Urinary bladder (tissue), 4 donors: ENCODE results near the gene SH3D19. TPM values are rescaled to one million over a fixed set of nuclear protein-coding genes. Genes with fewer than 3 reads are reported as not detected.
"Not testable (repeated sequence)": the region's sequence is repeated elsewhere in the genome, so short reads cannot be mapped to it uniquely, and the experiment has no call there.

Experiments
- DNase-seq: peaks from one replicate; pipeline ENCODE4 v3.0.0-alpha.2; 2015; ENCODE audit errors: extremely low spot score
- H3K27ac ChIP-seq: one replicate; pipeline ENCODE4 v1.5.1; 2013; ENCODE audit warnings: low read depth, mild to moderate bottlenecking, moderate library complexity
- H3K36me3 ChIP-seq: one replicate; pipeline ENCODE4 v1.6.1; 2013; ENCODE audit warnings: mild to moderate bottlenecking, moderate library complexity; ENCODE audit not compliant: insufficient read depth
- H3K4me1 ChIP-seq: one replicate; pipeline ENCODE4 v1.6.1; 2013; ENCODE audit warnings: mild to moderate bottlenecking, moderate library complexity; ENCODE audit not compliant: insufficient read depth
- H3K4me3 ChIP-seq: one replicate; pipeline ENCODE4 v1.5.1; 2013; ENCODE audit warnings: low read depth, low read length
- WGBS: extraction: QIAGEN DNeasy Blood & Tissue Kit; methylation state at CpG from one replicate; pipeline ENCODE4 v1.1.7; 2013; 5-methylcytosine and 5-hydroxymethylcytosine counted together
- polyA plus RNA-seq: library from polyadenylated mRNA; stranded (reverse); fragments of 200-250 nt; gene quantifications from one replicate; pipeline ENCODE4 v1.2.3, GENCODE V29; 2013
- total RNA-seq: library from RNA; depleted of rRNA; stranded (reverse); fragments of >200 nt; gene quantifications from one replicate; pipeline ENCODE4 v1.2.3, GENCODE V29; 2014
- donor health status: healthy with polysubstance abuse.
- donor health status: healthy.

Gene SH3D19
- total and polyA plus RNA-seq, 2 donors = 57.1 to 76.5 TPM

DNA sequence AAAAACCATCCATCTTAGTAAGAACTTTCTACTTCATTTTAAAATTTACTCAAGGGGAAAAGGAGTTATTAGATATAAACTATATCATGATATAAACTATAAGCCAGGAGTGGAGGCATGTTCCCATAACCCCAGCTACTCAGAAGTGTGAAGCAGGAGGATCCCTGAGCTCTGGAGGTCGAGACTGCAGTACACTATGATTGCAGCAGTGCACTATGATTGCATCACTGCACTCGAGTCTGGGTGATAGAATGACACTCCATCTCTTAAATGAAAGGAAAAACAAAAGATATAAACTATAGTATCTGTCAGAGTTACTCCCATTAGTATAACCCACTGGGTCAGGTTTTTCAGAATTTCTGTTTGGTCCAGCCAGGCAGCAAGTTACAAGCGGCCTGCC, 178.4 kb downstream of the SH3D19 start:
- 87% methylated on average over 3 of the region's 3 CpGs for WGBS
- H3K4me1 ChIP-seq = no peaks in the 10 kb centered on the region

DNA sequence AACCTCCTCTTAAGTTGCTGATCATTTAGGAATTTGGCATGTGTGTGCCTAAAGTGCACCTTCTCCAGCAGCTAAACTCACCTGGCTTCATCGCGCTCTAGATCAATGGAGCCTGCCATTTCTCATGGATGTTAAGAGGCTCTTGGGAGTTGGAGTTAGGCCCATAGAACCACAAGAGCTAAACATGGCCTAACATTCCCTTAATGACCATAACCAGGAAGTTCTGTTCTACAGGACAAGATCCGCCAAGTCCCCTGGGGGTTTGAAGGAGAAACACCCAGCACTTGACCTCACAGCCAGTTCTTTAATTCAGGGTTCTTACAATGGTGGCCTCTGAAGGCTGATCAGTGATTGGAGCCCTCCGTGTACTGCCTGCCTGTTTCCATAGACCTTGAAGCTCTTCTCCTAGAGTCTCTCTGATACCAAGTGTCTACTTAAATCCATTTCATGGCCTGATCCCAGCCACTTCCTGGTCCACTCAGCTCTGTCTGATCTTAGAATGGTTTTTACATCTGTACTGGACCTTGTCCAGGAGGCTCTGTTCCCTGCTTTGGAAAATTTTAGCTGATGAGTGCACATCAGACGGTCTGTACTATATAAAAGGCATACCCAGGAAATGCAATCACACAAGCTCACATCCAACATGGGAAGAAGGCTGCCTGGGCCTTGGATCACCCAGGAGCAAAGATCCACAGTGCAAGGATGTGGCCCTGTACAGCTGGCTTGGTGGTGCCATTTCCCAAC, 180.9 kb downstream of the SH3D19 start:
- Histone ChIP-seq H3K36me3 (peaks cover 2% of the 10 kb centered on the region), H3K4me1 (no peaks in the 10 kb centered on the region), H3K27ac (no peak overlapping the region), H3K4me3 (no peak overlapping the region)
- no peak for DNase-seq
- 87% methylated on average over 5 of the region's 5 CpGs for WGBS

More for the DNA sequence above, 178.4 kb downstream of the SH3D19 start:
- H3K27ac ChIP-seq = no peak overlapping the region
- DNase-seq = no peak
- H3K4me3 ChIP-seq = no peak overlapping the region
- H3K36me3 ChIP-seq = peaks cover 2% of the 10 kb centered on the region

GRCh38 chr4:151143811-151144210, 181.6 kb downstream of the SH3D19 start:
- 94% methylated on average over 3 of the region's 3 CpGs for WGBS
- Histone ChIP-seq H3K4me1 (no peaks in the 10 kb centered on the region), H3K4me3 (no peak overlapping the region), H3K36me3 (peaks cover 2% of the 10 kb centered on the region), H3K27ac (no peak overlapping the region)
- no peak for DNase-seq

DNA sequence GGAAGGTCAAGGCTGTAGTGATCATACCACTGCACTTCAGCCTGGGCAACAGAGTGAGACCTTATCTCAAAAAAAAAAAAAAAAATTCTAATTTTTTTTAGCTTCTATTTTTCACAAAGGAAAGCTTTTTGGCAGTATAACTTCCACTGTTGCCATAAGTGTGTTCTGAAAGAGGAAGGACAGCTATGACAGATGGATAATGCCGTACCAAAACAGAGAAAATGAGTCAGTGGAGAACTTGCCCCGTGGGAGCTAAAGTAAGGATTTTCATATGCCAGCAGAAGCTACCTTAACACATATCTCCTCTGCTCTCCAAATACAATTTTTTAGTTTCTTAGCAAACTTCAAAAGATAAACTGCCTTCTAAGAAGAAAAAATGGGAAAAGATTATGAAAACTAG, 182.2 kb downstream of the SH3D19 start:
- Histone ChIP-seq H3K4me3 (no peak overlapping the region), H3K4me1 (no peaks in the 10 kb centered on the region), H3K36me3 (peaks cover 2% of the 10 kb centered on the region), H3K27ac (no peak overlapping the region)
- 86% methylated on average over 2 of the region's 2 CpGs for WGBS
- no peak for DNase-seq

DNA sequence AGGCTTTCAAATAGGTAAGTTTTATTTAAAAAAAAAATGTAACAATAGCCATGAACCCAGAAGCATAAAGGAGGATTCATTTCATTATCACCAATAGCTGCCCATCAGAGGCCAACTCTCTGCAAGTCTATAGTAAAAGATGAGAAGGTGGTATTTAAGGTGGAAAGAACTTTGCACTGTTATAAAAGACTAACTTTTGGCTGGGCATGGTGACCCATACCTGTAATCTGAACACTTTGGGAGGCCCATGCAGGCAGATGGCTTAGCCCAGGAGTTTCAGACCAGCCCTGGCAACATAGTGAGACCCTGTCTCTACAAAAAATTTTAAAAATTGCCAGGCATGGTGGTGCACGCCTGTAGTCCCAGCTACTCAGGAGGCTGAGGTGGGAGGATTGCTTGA, 182.6 kb downstream of the SH3D19 start:
- no peaks in the 10 kb centered on the region for H3K4me1 ChIP-seq
- 98% methylated on average over 1 of the region's 1 CpG for WGBS
- H3K4me3 ChIP-seq = no peak overlapping the region
- H3K27ac ChIP-seq = no peak overlapping the region
- no peak for DNase-seq
- peaks cover under 1% of the 10 kb centered on the region for H3K36me3 ChIP-seq

DNA sequence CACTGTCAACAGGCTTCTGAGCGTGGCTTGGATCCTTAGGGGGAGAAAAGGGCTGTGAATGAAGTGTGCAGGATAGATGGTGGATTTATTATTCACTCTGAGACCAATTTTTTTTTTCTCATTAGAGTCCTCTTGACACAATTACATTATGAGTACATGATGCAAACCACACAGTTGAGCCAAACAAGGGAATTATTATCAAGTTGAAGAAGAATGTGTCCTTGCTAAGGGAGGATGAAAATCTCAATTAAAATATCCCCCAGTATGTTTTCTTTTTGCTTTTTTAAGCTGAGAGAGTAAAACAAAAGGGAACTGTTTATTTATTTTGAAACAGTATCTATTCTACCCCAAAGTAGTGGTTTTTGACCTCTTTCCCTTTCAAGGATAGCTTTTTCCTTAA, 185.6 kb downstream of the SH3D19 start:
- DNase-seq = no peak
- H3K36me3 ChIP-seq = no peaks in the 10 kb centered on the region
- WGBS = 98% methylated on average over 1 of the region's 1 CpG
- no peak overlapping the region for H3K4me3 ChIP-seq
- no peak overlapping the region for H3K27ac ChIP-seq
- H3K4me1 ChIP-seq = no peaks in the 10 kb centered on the region

- not testable (repeated sequence) for DNase-seq, H3K4me3 ChIP-seq, H3K27ac ChIP-seq, H3K4me1 ChIP-seq, H3K36me3 ChIP-seq
- whole genome bisulfite sequencing = 93% methylated on average over 3 of the region's 3 CpGs
These were observed 189.4 kb downstream of the SH3D19 start for GRCh38 chr4:151136048-151136447.

DNA sequence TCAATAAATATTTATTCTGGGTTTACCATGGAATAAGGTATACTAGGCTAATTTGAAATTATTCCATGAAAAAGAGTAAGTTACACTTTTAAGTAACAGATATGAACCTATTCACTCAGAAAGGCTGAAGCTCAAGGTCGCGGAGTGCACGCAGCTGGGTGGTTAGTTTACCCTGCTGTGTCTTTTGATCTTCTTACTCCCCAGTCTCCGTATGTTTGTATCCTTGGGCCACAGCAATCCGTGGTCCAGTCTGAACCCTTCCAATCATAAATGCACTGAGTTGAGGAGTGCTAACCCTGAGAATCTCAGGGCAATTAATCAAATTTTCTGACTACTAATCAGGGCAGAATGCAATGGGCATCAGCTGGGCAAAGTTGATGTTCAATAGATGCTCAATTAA, 192.1 kb downstream of the SH3D19 start:
- Histone ChIP-seq H3K4me1 (no peaks in the 10 kb centered on the region), H3K36me3 (peaks cover 4% of the 10 kb centered on the region), H3K4me3 (no peak overlapping the region), H3K27ac (no peak overlapping the region)
- DNase-seq = no peak
- 86% methylated on average over 5 of the region's 5 CpGs for WGBS

- 73% methylated on average over 1 of the region's 1 CpG for WGBS
- DNase-seq = no peak
- Histone ChIP-seq H3K4me3 (no peak overlapping the region), H3K27ac (no peak overlapping the region), H3K4me1 (no peaks in the 10 kb centered on the region), H3K36me3 (peaks cover 8% of the 10 kb centered on the region)
These were observed 195.6 kb downstream of the SH3D19 start for GRCh38 chr4:151129796-151130195.

- Histone ChIP-seq H3K4me3 (no peak overlapping the region), H3K4me1 (no peaks in the 10 kb centered on the region), H3K36me3 (no peaks in the 10 kb centered on the region), H3K27ac (no peak overlapping the region)
- WGBS = 38% methylated on average over 14 of the region's 14 CpGs
- peak; percentile 32 for DNase-seq
These were observed 207.9 kb downstream of the SH3D19 start for GRCh38 chr4:151117371-151117962.

DNA sequence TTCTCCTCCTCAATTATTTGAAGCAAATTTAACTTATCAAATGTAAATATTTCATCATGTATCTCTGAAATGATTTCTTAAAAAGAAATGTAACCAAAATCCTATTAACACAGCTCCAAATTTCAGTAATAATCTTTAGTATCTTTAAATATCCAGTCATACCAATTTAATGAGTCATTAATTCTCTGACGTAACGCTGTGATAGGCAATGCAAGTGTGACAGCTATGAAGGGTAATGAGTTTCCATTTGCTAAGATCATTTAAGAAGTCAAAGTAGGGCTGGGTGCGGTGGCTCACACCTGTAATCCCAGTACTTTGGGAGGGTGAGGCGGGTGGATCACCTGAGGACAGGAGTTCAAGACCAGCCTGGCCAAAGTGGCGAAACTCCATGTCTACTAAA, 210.4 kb downstream of the SH3D19 start:
- DNase-seq = no peak
- 86% methylated on average over 5 of the region's 5 CpGs for WGBS
- H3K4me3 ChIP-seq = no peak overlapping the region
- H3K4me1 ChIP-seq = no peaks in the 10 kb centered on the region
- H3K27ac ChIP-seq = no peak overlapping the region
- H3K36me3 ChIP-seq = no peaks in the 10 kb centered on the region

DNA sequence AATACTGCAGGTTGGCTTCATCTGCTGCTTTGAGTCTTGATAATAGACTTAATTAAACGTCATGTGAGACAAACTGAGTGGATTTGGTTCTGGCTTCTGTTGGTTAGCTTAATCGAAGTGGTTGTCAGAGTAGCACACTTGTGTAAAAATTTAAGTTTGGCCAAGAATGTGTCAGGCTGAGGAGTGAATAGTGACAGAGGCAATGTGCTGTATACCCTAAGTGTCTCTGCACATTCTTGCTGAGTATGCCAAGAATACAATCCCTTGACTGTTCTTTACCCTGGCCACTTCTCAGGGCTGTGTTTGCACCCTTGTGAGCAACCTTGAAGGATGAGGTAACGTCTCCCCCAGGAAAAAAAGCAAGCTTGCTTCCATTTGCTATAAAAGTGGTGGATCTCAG, 211.1 kb downstream of the SH3D19 start:
- no peak overlapping the region for H3K4me3 ChIP-seq
- DNase-seq = no peak
- H3K4me1 ChIP-seq = no peaks in the 10 kb centered on the region
- H3K27ac ChIP-seq = no peak overlapping the region
- 53% methylated on average over 3 of the region's 3 CpGs for WGBS
- no peaks in the 10 kb centered on the region for H3K36me3 ChIP-seq

- Histone ChIP-seq H3K4me3 (no peak overlapping the region), H3K4me1 (no peaks in the 10 kb centered on the region), H3K27ac (no peak overlapping the region), H3K36me3 (peaks cover 2% of the 10 kb centered on the region)
- 98% methylated on average over 3 of the region's 3 CpGs for WGBS
- no peak for DNase-seq
These were observed 215.2 kb downstream of the SH3D19 start for GRCh38 chr4:151110236-151110635.

DNA sequence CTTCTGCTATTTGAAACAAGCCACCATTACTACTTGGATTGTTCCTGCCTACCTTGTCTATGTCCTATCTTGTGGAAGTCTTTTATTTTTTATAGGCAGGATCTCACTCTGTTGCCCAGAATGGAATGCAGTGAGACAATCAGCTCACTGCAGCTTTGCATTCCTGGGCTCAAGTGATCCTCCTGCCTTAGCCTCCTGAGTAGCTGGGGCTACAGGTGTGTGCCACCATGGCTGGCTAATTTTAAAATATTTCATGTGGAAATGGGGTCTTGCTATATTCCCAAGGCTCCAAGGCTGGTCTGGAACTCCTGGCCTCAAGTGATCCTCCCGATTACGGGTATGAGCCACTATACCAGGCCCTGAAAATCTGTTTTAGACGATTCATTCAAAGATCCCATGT, 218.3 kb downstream of the SH3D19 start:
- H3K36me3 ChIP-seq = peaks cover 2% of the 10 kb centered on the region
- DNase-seq = no peak

More for the DNA sequence above, 218.3 kb downstream of the SH3D19 start:
- Histone ChIP-seq H3K4me3 (no peak overlapping the region), H3K4me1 (no peaks in the 10 kb centered on the region), H3K27ac (no peak overlapping the region)
- 97% methylated on average over 3 of the region's 3 CpGs for WGBS
